ENCODE data around the gene KNL1. TPM values are rescaled to one million over a fixed set of nuclear protein-coding genes. Genes with fewer than 3 reads are reported as not detected.

KNL1 gene
- total RNA-seq, 1 donor from 2014 or later: 12.1 TPM

DNA sequence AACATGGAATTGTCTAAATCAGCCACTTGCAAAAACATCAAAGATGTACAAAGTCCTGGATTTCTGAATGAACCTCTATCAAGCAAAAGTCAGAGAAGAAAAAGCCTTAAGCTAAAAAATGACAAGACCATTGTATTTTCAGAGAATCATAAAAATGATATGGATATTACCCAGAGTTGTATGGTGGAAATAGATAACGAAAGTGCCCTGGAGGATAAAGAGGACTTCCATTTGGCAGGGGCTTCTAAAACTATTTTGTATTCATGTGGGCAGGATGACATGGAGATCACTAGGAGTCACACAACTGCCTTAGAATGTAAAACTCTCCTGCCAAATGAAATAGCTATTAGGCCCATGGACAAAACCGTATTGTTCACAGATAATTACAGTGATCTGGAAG, 29.3 kb downstream of the KNL1 start:
- Mint-ChIP-seq H3K27ac (no peak overlapping the region), H3K4me3 (ENCODE audit: low read depth) (no peak overlapping the region), H3K4me1 (ENCODE audit: low read depth) (no peaks in the 10 kb centered on the region), H3K9me3 (ENCODE audit: low read depth) (no peaks in the 10 kb centered on the region), H3K27me3 (no peaks in the 10 kb centered on the region), H3K36me3 (ENCODE audit: insufficient read depth) (peaks cover 4% of the 10 kb centered on the region)
- no peak for DNase-seq (ENCODE audit: low spot score, unreplicated experiment)
- TF ChIP-seq, protein P1, sequence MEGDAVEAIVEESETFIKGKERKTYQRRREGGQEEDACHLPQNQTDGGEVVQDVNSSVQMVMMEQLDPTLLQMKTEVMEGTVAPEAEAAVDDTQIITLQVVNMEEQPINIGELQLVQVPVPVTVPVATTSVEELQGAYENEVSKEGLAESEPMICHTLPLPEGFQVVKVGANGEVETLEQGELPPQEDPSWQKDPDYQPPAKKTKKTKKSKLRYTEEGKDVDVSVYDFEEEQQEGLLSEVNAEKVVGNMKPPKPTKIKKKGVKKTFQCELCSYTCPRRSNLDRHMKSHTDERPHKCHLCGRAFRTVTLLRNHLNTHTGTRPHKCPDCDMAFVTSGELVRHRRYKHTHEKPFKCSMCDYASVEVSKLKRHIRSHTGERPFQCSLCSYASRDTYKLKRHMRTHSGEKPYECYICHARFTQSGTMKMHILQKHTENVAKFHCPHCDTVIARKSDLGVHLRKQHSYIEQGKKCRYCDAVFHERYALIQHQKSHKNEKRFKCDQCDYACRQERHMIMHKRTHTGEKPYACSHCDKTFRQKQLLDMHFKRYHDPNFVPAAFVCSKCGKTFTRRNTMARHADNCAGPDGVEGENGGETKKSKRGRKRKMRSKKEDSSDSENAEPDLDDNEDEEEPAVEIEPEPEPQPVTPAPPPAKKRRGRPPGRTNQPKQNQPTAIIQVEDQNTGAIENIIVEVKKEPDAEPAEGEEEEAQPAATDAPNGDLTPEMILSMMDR (IDR thresholded peaks at IDR 0.05; ENCODE audit: unreplicated experiment): no peak

GRCh38 chr15:40630313-40630712, 36.3 kb downstream of the KNL1 start:
- TF ChIP-seq, protein P1 (IDR thresholded peaks at IDR 0.05; ENCODE audit: unreplicated experiment): no peak
- no peaks in the 10 kb centered on the region for H3K4me1 Mint-ChIP-seq (ENCODE audit: low read depth)
- peaks cover 4% of the 10 kb centered on the region for H3K36me3 Mint-ChIP-seq (ENCODE audit: insufficient read depth)
- no peaks in the 10 kb centered on the region for H3K27me3 Mint-ChIP-seq
- DNase-seq (ENCODE audit: low spot score, unreplicated experiment): no peak
- no peaks in the 10 kb centered on the region for H3K9me3 Mint-ChIP-seq (ENCODE audit: low read depth)
- no peak overlapping the region for H3K27ac Mint-ChIP-seq
- H3K4me3 Mint-ChIP-seq (ENCODE audit: low read depth): no peak overlapping the region

GRCh38 chr15:40633178-40633577, 39.1 kb downstream of the KNL1 start:
- TF ChIP-seq, protein P1 (IDR thresholded peaks at IDR 0.05; ENCODE audit: unreplicated experiment): no peak
- Mint-ChIP-seq H3K4me3 (ENCODE audit: low read depth) (no peak overlapping the region), H3K27me3 (no peaks in the 10 kb centered on the region), H3K27ac (no peak overlapping the region), H3K36me3 (ENCODE audit: insufficient read depth) (peaks cover 4% of the 10 kb centered on the region), H3K4me1 (ENCODE audit: low read depth) (no peaks in the 10 kb centered on the region), H3K9me3 (ENCODE audit: low read depth) (no peaks in the 10 kb centered on the region)
- DNase-seq (ENCODE audit: low spot score, unreplicated experiment): no peak

DNA sequence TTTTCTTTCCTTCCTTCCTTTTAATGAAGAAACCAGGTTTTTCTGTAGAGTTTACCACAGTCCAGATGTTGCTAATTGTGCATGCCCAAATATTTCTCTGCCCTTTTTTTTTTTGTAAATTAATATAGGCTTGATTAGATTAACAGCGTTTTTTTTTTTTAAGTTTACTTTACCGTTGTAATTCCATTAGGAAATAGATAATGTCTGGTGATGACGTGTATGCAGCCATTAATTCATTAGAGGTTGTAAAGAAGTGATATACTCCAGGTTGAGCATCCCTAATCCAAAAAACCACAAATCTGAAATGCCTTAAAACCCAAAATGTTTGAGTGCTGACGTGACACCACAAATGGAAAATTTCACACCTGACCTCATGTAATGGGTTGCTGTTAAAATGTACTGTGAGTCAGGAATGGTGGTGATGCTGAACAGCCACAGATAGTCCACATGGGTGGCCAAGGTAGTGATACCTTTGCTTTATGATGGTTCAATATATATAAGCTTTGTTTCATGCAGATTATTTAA, 43.2 kb downstream of the KNL1 start:
- no peaks in the 10 kb centered on the region for H3K4me1 Mint-ChIP-seq (ENCODE audit: low read depth)
- no peak overlapping the region for H3K4me3 Mint-ChIP-seq (ENCODE audit: low read depth)
- TF ChIP-seq, protein P1 (IDR thresholded peaks at IDR 0.05; ENCODE audit: unreplicated experiment): no peak
- no peaks in the 10 kb centered on the region for H3K9me3 Mint-ChIP-seq (ENCODE audit: low read depth)
- no peak for DNase-seq (ENCODE audit: low spot score, unreplicated experiment)
- no peaks in the 10 kb centered on the region for H3K27me3 Mint-ChIP-seq
- H3K36me3 Mint-ChIP-seq (ENCODE audit: insufficient read depth): peaks cover 3% of the 10 kb centered on the region
- H3K27ac Mint-ChIP-seq: no peak overlapping the region

GRCh38 chr15:40639677-40640076, 45.6 kb downstream of the KNL1 start:
- H3K27me3 Mint-ChIP-seq: no peaks in the 10 kb centered on the region
- peaks cover 3% of the 10 kb centered on the region for H3K36me3 Mint-ChIP-seq (ENCODE audit: insufficient read depth)
- DNase-seq (ENCODE audit: low spot score, unreplicated experiment): no peak
- no peaks in the 10 kb centered on the region for H3K4me1 Mint-ChIP-seq (ENCODE audit: low read depth)
- H3K4me3 Mint-ChIP-seq (ENCODE audit: low read depth): no peak overlapping the region
- no peaks in the 10 kb centered on the region for H3K9me3 Mint-ChIP-seq (ENCODE audit: low read depth)
- no peak overlapping the region for H3K27ac Mint-ChIP-seq
- TF ChIP-seq, protein P1 (IDR thresholded peaks at IDR 0.05; ENCODE audit: unreplicated experiment): no peak

Data from progenitor cell of endocrine pancreas (in vitro differentiated cells).